Thoracic aorta (tissue), 2 donors: ENCODE measurements around the gene STIM2. TPM values are rescaled to one million over a fixed set of nuclear protein-coding genes. Genes with fewer than 3 reads are reported as not detected.

Experiments
- ATAC-seq: fragments of 150-250 bp; one replicate; pipeline ENCODE4 v1.8.0; 2017; ENCODE audit warnings: low read depth; ENCODE audit not compliant: insufficient number of reproducible peaks, low FRiP score
- DNase-seq: peaks from one replicate; pipeline ENCODE4 v3.0.0-alpha.2; 2020; ENCODE audit warnings: low spot score
- H3K27ac ChIP-seq, 2 donors: fragments of 200-600 bp; sonication (generic); 1 replicate in 1 of 2; 2 replicates in 1 of 2; pipeline ENCODE4 v1.5.1; 2016; ENCODE audit warnings: mild to moderate bottlenecking in 2 of 2, moderate library complexity in 2 of 2
- H3K27me3 ChIP-seq: fragments of 200-600 bp; sonication (generic); replicated peaks from 2 replicates; pipeline ENCODE4 v1.6.0; 2016; ENCODE audit warnings: mild to moderate bottlenecking; ENCODE audit not compliant: insufficient read depth
- H3K36me3 ChIP-seq: fragments of 200-600 bp; sonication (generic); one replicate; pipeline ENCODE4 v1.5.1; 2016
- H3K4me1 ChIP-seq, 2 donors: fragments of 200-600 bp; sonication (generic); 1 replicate in 1 of 2; 2 replicates in 1 of 2; pipeline versions ENCODE4 v1.5.1 to v1.6.0; 2016; ENCODE audit warnings: low read depth in 2 of 2, mild to moderate bottlenecking in 1 of 2; ENCODE audit not compliant: control insufficient read depth in 1 of 2
- H3K4me3 ChIP-seq: fragments of 200-600 bp; sonication (generic); 2 replicates; pipeline ENCODE4 v1.5.1; 2016; ENCODE audit warnings: mild to moderate bottlenecking
- H3K9me3 ChIP-seq: fragments of 200-600 bp; sonication (generic); 2 replicates; pipeline ENCODE4 v1.5.1; 2016
- total RNA-seq, 2 donors: library from RNA; depleted of rRNA; stranded (reverse); fragments of >200 nt; gene quantifications; one replicate each; pipeline versions ENCODE4 v1.1.0 to v1.2.3, GENCODE V29; 2016
- TF ChIP-seq, protein P1 (sequence below): fragments of 200-600 bp; sonication (generic); IDR thresholded peaks from one replicate; pipeline ENCODE4 v1.5.1; 2019; ENCODE audit warnings: antibody characterized with exemption

The STIM2 gene
- total RNA-seq, 2 donors from 2014 or later = 14.3 to 53.3 TPM

DNA sequence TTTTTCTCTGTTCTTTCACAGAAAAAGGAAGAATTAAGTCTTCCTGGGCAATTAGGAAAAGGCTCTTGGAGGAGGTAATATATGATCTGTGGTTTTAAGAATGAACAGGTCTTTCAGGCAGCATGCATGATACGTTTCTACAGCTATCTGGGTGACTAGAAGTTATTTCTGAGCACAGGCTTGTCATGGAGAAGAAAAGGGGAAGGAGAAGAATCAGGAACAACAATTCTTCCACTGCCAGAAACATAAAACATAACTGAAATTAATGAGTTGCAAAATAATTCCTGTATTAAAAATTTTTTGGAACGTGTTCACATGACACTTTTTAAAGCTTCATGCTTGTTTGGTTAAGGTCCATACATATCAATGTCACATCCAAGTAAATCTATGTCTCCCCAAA is 17.7 kb upstream of the STIM2 start:
- Histone ChIP-seq H3K36me3 (no peaks in the 10 kb centered on the region), H3K4me3 (no peak overlapping the region), H3K9me3 (no peaks in the 10 kb centered on the region), H3K27ac (no peak overlapping the region), H3K4me1 (no peaks in the 10 kb centered on the region), H3K27me3 (no peaks in the 10 kb centered on the region)
- TF ChIP-seq, protein P1, sequence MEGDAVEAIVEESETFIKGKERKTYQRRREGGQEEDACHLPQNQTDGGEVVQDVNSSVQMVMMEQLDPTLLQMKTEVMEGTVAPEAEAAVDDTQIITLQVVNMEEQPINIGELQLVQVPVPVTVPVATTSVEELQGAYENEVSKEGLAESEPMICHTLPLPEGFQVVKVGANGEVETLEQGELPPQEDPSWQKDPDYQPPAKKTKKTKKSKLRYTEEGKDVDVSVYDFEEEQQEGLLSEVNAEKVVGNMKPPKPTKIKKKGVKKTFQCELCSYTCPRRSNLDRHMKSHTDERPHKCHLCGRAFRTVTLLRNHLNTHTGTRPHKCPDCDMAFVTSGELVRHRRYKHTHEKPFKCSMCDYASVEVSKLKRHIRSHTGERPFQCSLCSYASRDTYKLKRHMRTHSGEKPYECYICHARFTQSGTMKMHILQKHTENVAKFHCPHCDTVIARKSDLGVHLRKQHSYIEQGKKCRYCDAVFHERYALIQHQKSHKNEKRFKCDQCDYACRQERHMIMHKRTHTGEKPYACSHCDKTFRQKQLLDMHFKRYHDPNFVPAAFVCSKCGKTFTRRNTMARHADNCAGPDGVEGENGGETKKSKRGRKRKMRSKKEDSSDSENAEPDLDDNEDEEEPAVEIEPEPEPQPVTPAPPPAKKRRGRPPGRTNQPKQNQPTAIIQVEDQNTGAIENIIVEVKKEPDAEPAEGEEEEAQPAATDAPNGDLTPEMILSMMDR = no peak
- ATAC-seq (no peak), DNase-seq (no peak)

DNA sequence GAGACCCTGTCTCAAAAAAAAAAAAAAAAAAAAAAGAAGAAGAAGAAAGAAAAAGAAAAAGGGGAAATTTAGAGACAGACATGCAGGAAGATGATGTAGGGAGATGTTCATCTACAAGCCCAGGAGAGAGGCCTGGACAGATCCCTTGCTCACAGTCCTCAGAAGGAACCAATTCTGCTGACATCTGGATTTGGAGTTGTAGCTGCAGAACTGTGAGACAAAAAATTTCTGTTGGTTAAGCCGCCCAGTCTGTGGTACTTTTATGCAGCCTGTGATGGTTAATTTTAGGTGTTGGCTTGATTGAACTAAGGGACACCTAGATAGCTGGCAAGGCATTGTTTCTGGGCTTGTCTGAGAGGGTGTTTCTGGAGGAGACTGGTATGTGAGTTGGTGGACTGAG is 10.1 kb upstream of the STIM2 start:
- Histone ChIP-seq H3K4me3 (no peak overlapping the region), H3K9me3 (no peaks in the 10 kb centered on the region), H3K27ac (no peak overlapping the region), H3K36me3 (no peaks in the 10 kb centered on the region), H3K4me1 (no peaks in the 10 kb centered on the region), H3K27me3 (no peaks in the 10 kb centered on the region)
- ATAC-seq = no peak
- TF ChIP-seq, protein P1 = no peak
- DNase-seq = no peak

DNA sequence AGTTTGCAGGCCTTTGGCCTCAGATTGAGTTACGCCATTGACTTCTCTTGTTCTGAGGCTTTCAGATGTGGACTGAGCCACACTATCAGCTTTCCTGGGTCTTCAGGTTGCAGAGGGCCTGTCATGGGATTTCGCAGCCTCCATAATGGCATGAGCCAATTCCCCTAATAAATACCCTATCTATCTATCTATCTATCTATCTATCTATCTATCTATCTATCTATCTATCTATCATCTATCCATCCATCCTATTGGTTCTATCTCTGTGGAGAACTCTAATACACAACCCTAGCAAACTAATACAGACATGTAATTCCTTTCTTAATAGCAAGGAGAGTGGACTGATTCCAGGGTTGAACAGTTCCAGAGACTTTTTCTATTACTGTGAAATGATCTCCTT is 9.5 kb upstream of the STIM2 start:
- no peaks in the 10 kb centered on the region for H3K9me3 ChIP-seq
- H3K4me1 ChIP-seq = no peaks in the 10 kb centered on the region
- ATAC-seq (no peak), DNase-seq (no peak)
- TF ChIP-seq, protein P1 = no peak
- H3K27ac ChIP-seq = no peak overlapping the region
- no peaks in the 10 kb centered on the region for H3K27me3 ChIP-seq
- H3K36me3 ChIP-seq = no peaks in the 10 kb centered on the region
- no peak overlapping the region for H3K4me3 ChIP-seq

DNA sequence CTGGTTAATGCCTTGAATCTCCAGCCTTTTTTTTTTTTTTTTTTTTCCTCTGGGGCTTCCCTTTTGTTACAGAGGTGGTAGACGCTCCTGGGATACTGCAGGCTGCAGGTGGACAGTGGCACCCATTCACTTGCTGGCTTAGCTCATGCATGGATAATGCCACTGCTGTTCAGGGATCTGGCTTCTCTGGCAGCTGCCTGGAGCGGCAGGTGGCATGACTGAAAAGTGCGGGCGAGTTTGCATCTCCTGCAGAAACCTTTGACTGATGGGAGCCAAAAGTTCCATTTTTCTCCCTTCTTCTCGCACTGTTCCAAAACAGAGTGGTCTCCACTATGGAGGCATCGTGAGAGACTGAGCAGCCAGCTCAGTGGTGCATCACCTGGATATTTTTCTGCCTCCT is 5.9 kb upstream of the STIM2 start:
- Histone ChIP-seq H3K4me3 (no peak overlapping the region), H3K27me3 (no peaks in the 10 kb centered on the region), H3K4me1 (peaks cover 11 to 20% of the 10 kb centered on the region in 2 donors), H3K36me3 (no peaks in the 10 kb centered on the region), H3K9me3 (no peaks in the 10 kb centered on the region), H3K27ac (no peak overlapping the region)
- ATAC-seq = no peak
- no peak for DNase-seq
- TF ChIP-seq, protein P1 = no peak

DNA sequence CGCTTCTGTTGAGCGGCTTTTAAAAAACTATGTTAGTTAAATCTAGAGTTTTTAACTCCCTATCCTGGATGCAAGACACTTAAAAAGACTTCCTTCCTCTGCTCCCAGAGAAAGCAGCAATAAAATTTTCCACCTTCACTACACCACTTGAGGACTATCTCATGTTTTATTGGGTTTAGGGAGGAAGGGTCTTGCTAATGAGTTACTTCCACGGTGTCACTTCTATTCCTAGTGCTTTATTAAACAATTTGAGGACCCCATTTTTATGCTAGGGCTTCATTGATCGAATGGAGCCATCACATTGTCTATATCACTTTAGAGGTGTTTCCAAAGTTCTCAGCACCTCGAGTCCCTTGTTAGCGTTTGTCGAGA is 3.7 kb upstream of the STIM2 start:
- Histone ChIP-seq H3K4me1 (peaks cover 13 to 23% of the 10 kb centered on the region in 2 donors), H3K4me3 (peak overlapping the region; percentile 84), H3K36me3 (no peaks in the 10 kb centered on the region), H3K27ac (peak overlapping the region; percentile 66 to 68), H3K9me3 (no peaks in the 10 kb centered on the region), H3K27me3 (no peaks in the 10 kb centered on the region)
- DNase-seq (no peak), ATAC-seq (no peak)
- TF ChIP-seq, protein P1 = no peak
